ENCODE measurements around the gene ILK. TPM values are rescaled to one million over a fixed set of nuclear protein-coding genes. Genes with fewer than 3 reads are reported as not detected.
A peak's percentile ranks its signal among the peaks of the same experiment; 100 is the strongest.

The ILK gene
- total RNA-seq, 1 experiment from 2014 or later = 86.5 TPM

GRCh38 chr11:6578134-6578533 is 25.4 kb upstream of the ILK start:
- no peak overlapping the region for H3K4me3 ChIP-seq (ENCODE audit: low read depth, low read length, poor library complexity, severe bottlenecking)
- H3K27me3 ChIP-seq (replicated peaks; ENCODE audit: insufficient read depth, low read depth, low read length, poor library complexity) = no peaks in the 10 kb centered on the region
- intact Hi-C loops (cut with micrococcal nuclease; ENCODE audit: unreplicated experiment) = no loop called here
- BruUV-seq (replicated peaks) = no TSS peak
- no peaks in the 10 kb centered on the region for H3K9me3 ChIP-seq (ENCODE audit: low read depth, low read length, poor library complexity, severe bottlenecking)
- no peak for TF ChIP-seq EZH2 (IDR thresholded peaks at IDR 0.05; ENCODE audit: borderline replicate concordance, low read depth, low read length, poor library complexity, severe bottlenecking)
- TF ChIP-seq CTCF (conservative IDR thresholded peaks at IDR 0.05; ENCODE audit: low read depth, low read length) = no peak
- DNase-seq (ENCODE audit: low spot score) = no peak
- H3K4me1 ChIP-seq (ENCODE audit: insufficient read depth, low read length, poor library complexity, severe bottlenecking) = peaks cover 22% of the 10 kb centered on the region
- no peaks in the 10 kb centered on the region for H3K36me3 ChIP-seq (ENCODE audit: insufficient read depth, low read length, poor library complexity, severe bottlenecking)
- peak overlapping the region; percentile 85 for H3K27ac ChIP-seq (ENCODE audit: low read depth, low read length, poor library complexity, severe bottlenecking)
- POLR2A ChIA-PET (ENCODE audit: low non-redundant PET) = no interaction called here
- CTCF ChIA-PET = no interaction called here

GRCh38 chr11:6579681-6580080 is 23.9 kb upstream of the ILK start:
- Histone ChIP-seq H3K4me1 (ENCODE audit: insufficient read depth, low read length, poor library complexity, severe bottlenecking) (peaks cover 22% of the 10 kb centered on the region), H3K27me3 (replicated peaks; ENCODE audit: insufficient read depth, low read depth, low read length, poor library complexity) (no peaks in the 10 kb centered on the region), H3K27ac (ENCODE audit: low read depth, low read length, poor library complexity, severe bottlenecking) (no peak overlapping the region), H3K36me3 (ENCODE audit: insufficient read depth, low read length, poor library complexity, severe bottlenecking) (no peaks in the 10 kb centered on the region), H3K9me3 (ENCODE audit: low read depth, low read length, poor library complexity, severe bottlenecking) (peaks cover 10% of the 10 kb centered on the region), H3K4me3 (ENCODE audit: low read depth, low read length, poor library complexity, severe bottlenecking) (no peak overlapping the region)
- DNase-seq (ENCODE audit: low spot score) = no peak
- ChIA-PET POLR2A (ENCODE audit: low non-redundant PET) (interaction anchor here (0.7 kb wide), 1 partner anchor 134 kb away, joined by 3 read pairs; no protein-coding TSS in a partner anchor), CTCF (no interaction called here)
- TF ChIP-seq CTCF (conservative IDR thresholded peaks at IDR 0.05; ENCODE audit: low read depth, low read length) (no peak), EZH2 (IDR thresholded peaks at IDR 0.05; ENCODE audit: borderline replicate concordance, low read depth, low read length, poor library complexity, severe bottlenecking) (no peak)
- intact Hi-C loops (cut with micrococcal nuclease; ENCODE audit: unreplicated experiment) = no loop called here
- BruUV-seq (replicated peaks) = no TSS peak

- ChIA-PET POLR2A (ENCODE audit: low non-redundant PET) (no interaction called here), CTCF (no interaction called here)
- no peak for DNase-seq (ENCODE audit: low spot score)
- Histone ChIP-seq H3K4me3 (ENCODE audit: low read depth, low read length, poor library complexity, severe bottlenecking) (no peak overlapping the region), H3K27me3 (replicated peaks; ENCODE audit: insufficient read depth, low read depth, low read length, poor library complexity) (no peaks in the 10 kb centered on the region), H3K27ac (ENCODE audit: low read depth, low read length, poor library complexity, severe bottlenecking) (no peak overlapping the region), H3K4me1 (ENCODE audit: insufficient read depth, low read length, poor library complexity, severe bottlenecking) (no peaks in the 10 kb centered on the region), H3K36me3 (ENCODE audit: insufficient read depth, low read length, poor library complexity, severe bottlenecking) (no peaks in the 10 kb centered on the region), H3K9me3 (ENCODE audit: low read depth, low read length, poor library complexity, severe bottlenecking) (peaks cover 10% of the 10 kb centered on the region)
- BruUV-seq (replicated peaks) = no TSS peak
- no peak for TF ChIP-seq CTCF (conservative IDR thresholded peaks at IDR 0.05; ENCODE audit: low read depth, low read length)
- TF ChIP-seq EZH2 (IDR thresholded peaks at IDR 0.05; ENCODE audit: borderline replicate concordance, low read depth, low read length, poor library complexity, severe bottlenecking) = no peak
- intact Hi-C loops (cut with micrococcal nuclease; ENCODE audit: unreplicated experiment) = no loop called here
Observed at GRCh38 chr11:6583584-6583983, 20.0 kb upstream of the ILK start.
